ENCODE results near the gene MIPEP. TPM values are rescaled to one million over a fixed set of nuclear protein-coding genes. Genes with fewer than 3 reads are reported as not detected.

Gene MIPEP
- total and polyA plus RNA-seq, 2 experiments from 2014 or later, result 12.6 to 19.6 TPM

DNA sequence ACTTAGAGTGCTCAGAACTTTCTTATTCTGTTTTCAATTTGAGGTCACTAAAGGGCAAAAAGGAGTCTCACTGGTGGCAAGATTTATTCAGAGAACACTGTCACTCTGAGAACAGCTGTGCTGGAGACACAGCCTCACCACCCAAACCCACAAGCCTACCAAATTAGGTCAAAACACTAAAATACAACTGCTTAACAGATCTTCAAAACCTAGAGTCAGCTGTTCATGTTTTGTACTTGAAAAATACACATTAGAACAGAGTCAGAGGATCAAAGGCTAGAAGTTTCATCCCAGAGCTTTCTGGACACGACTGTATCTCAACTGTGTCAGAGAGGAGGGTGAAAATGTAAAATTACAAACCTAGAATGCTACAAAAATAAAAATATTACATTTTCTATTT, 89.3 kb downstream of the MIPEP start:
- peaks cover 10% of the 10 kb centered on the region for H3K4me1 ChIP-seq (ENCODE audit: insufficient read depth)
- TF ChIP-seq EZH2phosphoT487 (IDR thresholded peaks at IDR 0.05; ENCODE audit: insufficient read depth, low read depth) (no peak), EZH2 (IDR thresholded peaks at IDR 0.05; ENCODE audit: insufficient read depth, poor library complexity, severe bottlenecking) (no peak)
- no peaks in the 10 kb centered on the region for H3K36me3 ChIP-seq (ENCODE audit: low read depth)
- in situ Hi-C loops (cut with MboI), result no loop called here
- H3F3A ChIP-seq (ENCODE audit: insufficient read depth), result peaks cover 5% of the 10 kb centered on the region; the same call in 1 of the 2 replicates
- no peak overlapping the region for H2AFZ ChIP-seq
- no peaks in the 10 kb centered on the region for H3K9me3 ChIP-seq (ENCODE audit: low read depth)
- no peak for DNase-seq
- no peaks in the 10 kb centered on the region for H3K79me2 ChIP-seq (ENCODE audit: insufficient read depth)
- H3K27ac ChIP-seq, result no peak overlapping the region
- H4K20me1 ChIP-seq (ENCODE audit: insufficient read depth), result no peaks in the 10 kb centered on the region
- no peak overlapping the region for H3K4me3 ChIP-seq
- no peak overlapping the region for H3K9ac ChIP-seq
- WGBS, 2 experiments (ENCODE audit: low coverage in 1 of 2, low lambda C conversion rate in 2 of 2, missing lambda C conversion rate in 2 of 2), result 40 to 55% methylated on average over 1 of the region's 1 CpG
- H3K9me2 ChIP-seq (ENCODE audit: insufficient read depth), result no peaks in the 10 kb centered on the region
- no peaks in the 10 kb centered on the region for H3K27me3 ChIP-seq (replicated peaks; ENCODE audit: insufficient read depth)
- H3K4me2 ChIP-seq (ENCODE audit: unreplicated experiment), result no peak overlapping the region

DNA sequence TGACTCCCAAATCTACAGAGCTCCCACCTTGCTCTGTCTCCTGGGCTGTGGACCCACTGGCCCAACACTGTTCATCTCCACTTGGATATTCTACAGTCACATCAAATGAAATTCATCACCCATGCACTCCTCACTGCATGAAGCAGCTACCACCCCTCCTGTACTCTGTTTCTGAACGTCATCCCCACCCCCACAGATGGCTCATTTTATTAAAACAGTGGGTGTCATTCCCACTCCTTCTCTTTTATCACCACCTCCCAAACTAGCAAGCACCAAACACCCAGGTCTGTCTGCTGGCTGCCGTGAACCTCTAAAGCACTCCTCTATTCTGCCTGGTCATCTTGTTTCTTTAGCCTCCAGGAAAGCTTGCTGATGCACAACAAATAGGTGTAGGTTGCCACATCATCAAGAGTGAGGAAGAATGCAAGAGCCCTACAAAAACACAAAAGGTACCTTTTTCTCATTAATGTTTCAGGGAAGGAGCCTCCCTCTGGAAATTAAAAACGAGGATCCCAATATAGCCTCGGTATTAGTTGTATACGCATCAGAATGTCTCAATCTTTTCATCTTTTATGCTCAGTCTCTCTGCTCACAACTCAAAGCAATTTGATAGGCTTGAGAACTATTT, 91.8 kb downstream of the MIPEP start:
- H3K4me1 ChIP-seq (ENCODE audit: insufficient read depth), result peaks cover 20% of the 10 kb centered on the region
- in situ Hi-C loops (cut with MboI), result no loop called here
- peaks cover 7% of the 10 kb centered on the region; the same call in 1 of the 2 replicates for H3F3A ChIP-seq (ENCODE audit: insufficient read depth)
- no peak overlapping the region for H3K4me3 ChIP-seq
- H3K4me2 ChIP-seq (ENCODE audit: unreplicated experiment), result no peak overlapping the region
- no peak overlapping the region for H3K9ac ChIP-seq
- H4K20me1 ChIP-seq (ENCODE audit: insufficient read depth), result no peaks in the 10 kb centered on the region
- no peaks in the 10 kb centered on the region for H3K9me3 ChIP-seq (ENCODE audit: low read depth)
- no peak for TF ChIP-seq EZH2phosphoT487 (IDR thresholded peaks at IDR 0.05; ENCODE audit: insufficient read depth, low read depth)
- TF ChIP-seq EZH2 (IDR thresholded peaks at IDR 0.05; ENCODE audit: insufficient read depth, poor library complexity, severe bottlenecking), result no peak
- WGBS, 2 experiments (ENCODE audit: low coverage in 1 of 2, low lambda C conversion rate in 2 of 2, missing lambda C conversion rate in 2 of 2), result 96 to 97% methylated on average over 5 of the region's 5 CpGs
- H3K79me2 ChIP-seq (ENCODE audit: insufficient read depth), result no peaks in the 10 kb centered on the region
- no peaks in the 10 kb centered on the region for H3K9me2 ChIP-seq (ENCODE audit: insufficient read depth)
- no peaks in the 10 kb centered on the region for H3K27me3 ChIP-seq (replicated peaks; ENCODE audit: insufficient read depth)
- no peak overlapping the region for H2AFZ ChIP-seq
- no peak for DNase-seq
- no peaks in the 10 kb centered on the region for H3K36me3 ChIP-seq (ENCODE audit: low read depth)
- no peak overlapping the region for H3K27ac ChIP-seq

DNA sequence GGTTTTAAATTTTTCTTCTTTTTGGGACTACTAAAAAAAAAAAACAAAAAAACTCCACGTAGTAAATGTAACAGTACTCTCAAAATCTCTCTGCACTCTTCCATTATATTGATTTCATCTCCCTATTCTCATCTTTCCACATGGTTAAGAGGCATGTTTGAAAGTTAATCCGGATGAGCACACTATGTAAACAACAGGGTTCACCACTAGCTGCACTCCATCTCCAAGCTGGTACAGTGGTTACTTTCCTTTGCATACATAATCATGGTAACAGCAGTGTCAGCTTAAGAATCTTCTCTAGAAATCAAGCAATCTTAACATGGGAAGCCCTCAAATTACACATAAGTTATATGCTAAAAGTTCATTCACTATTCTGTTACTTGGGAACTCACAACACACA, 92.6 kb downstream of the MIPEP start:
- no peaks in the 10 kb centered on the region for H4K20me1 ChIP-seq (ENCODE audit: insufficient read depth)
- no peak overlapping the region for H3K27ac ChIP-seq
- H3K9ac ChIP-seq, result no peak overlapping the region
- no peak for TF ChIP-seq EZH2phosphoT487 (IDR thresholded peaks at IDR 0.05; ENCODE audit: insufficient read depth, low read depth)
- TF ChIP-seq EZH2 (IDR thresholded peaks at IDR 0.05; ENCODE audit: insufficient read depth, poor library complexity, severe bottlenecking), result no peak
- H3K4me1 ChIP-seq (ENCODE audit: insufficient read depth), result peaks cover 21% of the 10 kb centered on the region
- no peak overlapping the region for H2AFZ ChIP-seq
- H3K9me2 ChIP-seq (ENCODE audit: insufficient read depth), result no peaks in the 10 kb centered on the region
- in situ Hi-C loops (cut with MboI), result no loop called here
- no peaks in the 10 kb centered on the region for H3K27me3 ChIP-seq (replicated peaks; ENCODE audit: insufficient read depth)
- no peaks in the 10 kb centered on the region for H3K79me2 ChIP-seq (ENCODE audit: insufficient read depth)
- 86 to 90% methylated on average over 2 of the region's 2 CpGs for WGBS, 2 experiments (ENCODE audit: low coverage in 1 of 2, low lambda C conversion rate in 2 of 2, missing lambda C conversion rate in 2 of 2)
- no peaks in the 10 kb centered on the region for H3K9me3 ChIP-seq (ENCODE audit: low read depth)
- no peak for DNase-seq
- H3K36me3 ChIP-seq (ENCODE audit: low read depth), result no peaks in the 10 kb centered on the region
- peaks cover 10% of the 10 kb centered on the region for H3F3A ChIP-seq (ENCODE audit: insufficient read depth)
- no peak overlapping the region for H3K4me3 ChIP-seq
- no peak overlapping the region for H3K4me2 ChIP-seq (ENCODE audit: unreplicated experiment)

DNA sequence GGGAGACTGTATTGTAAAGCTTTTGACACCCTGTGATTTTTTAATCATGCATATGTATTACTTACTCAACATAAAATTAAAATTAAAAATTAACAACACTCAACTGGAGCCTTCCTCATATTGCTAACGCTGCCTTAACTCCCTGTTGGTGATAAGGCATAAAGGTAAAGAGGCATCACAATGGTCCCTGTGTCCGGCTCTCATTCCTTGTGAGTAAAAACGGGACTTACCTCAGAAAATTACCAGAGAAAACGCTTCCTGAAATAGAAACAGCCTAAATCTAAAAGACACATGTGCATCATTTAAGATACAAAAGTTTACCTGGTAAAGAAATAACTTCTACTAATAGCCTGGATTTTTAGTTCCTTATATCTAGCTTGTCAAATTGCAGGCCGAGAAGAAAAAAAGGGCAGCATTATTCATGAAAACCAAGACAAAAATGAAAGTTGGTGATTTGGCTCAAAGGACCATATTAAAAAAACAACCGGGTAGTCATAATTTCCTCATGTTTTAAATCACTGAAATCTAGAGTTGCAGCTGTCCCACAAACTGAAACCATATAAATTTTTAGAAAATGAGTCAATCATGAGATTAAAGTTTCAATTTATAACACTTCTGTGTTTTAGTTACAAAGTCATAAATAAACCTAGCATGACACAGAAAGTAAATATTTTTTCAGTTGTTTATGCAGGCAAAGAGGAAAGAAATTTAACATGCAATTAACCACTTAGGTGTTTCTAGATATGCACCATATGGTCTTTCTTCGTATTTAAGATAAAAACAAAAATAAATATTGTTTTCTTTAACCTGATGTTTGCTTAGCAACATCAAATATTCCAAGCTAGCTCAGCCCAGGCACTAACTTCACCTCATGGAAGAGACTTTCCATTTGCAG, 94.7 kb downstream of the MIPEP start:
- in situ Hi-C loops (cut with MboI), result no loop called here
- Histone ChIP-seq H3F3A (ENCODE audit: insufficient read depth) (peaks cover 24% of the 10 kb centered on the region), H2AFZ (no peak overlapping the region), H3K4me1 (ENCODE audit: insufficient read depth) (peaks cover 31% of the 10 kb centered on the region), H3K4me3 (peak overlapping the region; percentile 32), H3K4me2 (ENCODE audit: unreplicated experiment) (peak overlapping the region; percentile 62), H4K20me1 (ENCODE audit: insufficient read depth) (no peaks in the 10 kb centered on the region), H3K79me2 (ENCODE audit: insufficient read depth) (no peaks in the 10 kb centered on the region), H3K9me2 (ENCODE audit: insufficient read depth) (no peaks in the 10 kb centered on the region), H3K27ac (peak overlapping the region; percentile 46), H3K36me3 (ENCODE audit: low read depth) (no peaks in the 10 kb centered on the region), H3K27me3 (replicated peaks; ENCODE audit: insufficient read depth) (no peaks in the 10 kb centered on the region), H3K9ac (peak overlapping the region; percentile 30; the same call in 1 of the 2 replicates), H3K9me3 (ENCODE audit: low read depth) (no peaks in the 10 kb centered on the region)
- WGBS, 2 experiments (ENCODE audit: low coverage in 1 of 2, low lambda C conversion rate in 2 of 2, missing lambda C conversion rate in 2 of 2), result 42 to 44% methylated on average over 7 of the region's 7 CpGs
- TF ChIP-seq EZH2phosphoT487 (IDR thresholded peaks at IDR 0.05; ENCODE audit: insufficient read depth, low read depth), result no peak
- DNase-seq, result peak; percentile 71

Measured in GM23248 (cell line).